Hematopoietic multipotent progenitor cell treated with erythropoietin and hydrocortisone succinate and interleukin-3 and kit ligand, for 15 days (in vitro differentiated cells): ENCODE measurements around the gene ACKR4.
"Not testable (repeated sequence)": the region's sequence is repeated elsewhere in the genome, so short reads cannot be mapped to it uniquely, and the experiment has no call there.

Source experiments
- DNase-seq: peaks from one replicate; pipeline ENCODE4 v3.0.0-alpha.2; 2015; ENCODE audit warnings: low spot score

ACKR4 gene

DNA sequence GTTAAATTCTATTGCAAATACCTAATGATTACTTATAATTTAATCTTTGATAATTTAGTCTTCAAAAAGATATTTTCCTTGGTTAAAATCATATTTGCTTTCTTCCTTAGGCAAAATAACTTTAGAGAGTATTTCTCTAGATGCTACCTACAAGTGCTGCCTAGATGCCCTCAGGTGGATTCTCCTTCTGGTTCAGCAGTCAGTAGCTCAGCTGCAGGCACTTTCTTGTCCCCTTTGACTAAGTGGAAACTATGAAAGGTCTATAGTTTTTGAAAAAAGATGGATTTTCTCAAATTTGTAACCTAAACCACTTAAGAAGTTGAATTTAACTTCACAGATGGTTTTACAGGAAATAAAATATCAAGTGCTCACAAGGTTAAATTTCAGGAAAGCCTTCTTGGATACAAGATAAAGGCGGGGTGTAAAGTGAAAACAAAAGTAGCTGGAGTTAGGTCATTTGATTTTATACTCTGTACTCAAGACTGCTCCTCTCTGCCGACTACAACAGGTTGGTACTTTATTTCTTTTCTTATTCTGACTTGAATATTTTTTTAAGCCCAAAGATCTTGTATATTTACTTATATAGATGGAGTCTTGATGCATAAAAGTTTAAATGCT is at the start of gene ACKR4:
Gene ACKR4, plus strand, starts transcription at position 455 of the 618 bp plus-strand sequence. CDS start 3,128 bp downstream, outside the sequence.
- DNase-seq, result no peak

DNA sequence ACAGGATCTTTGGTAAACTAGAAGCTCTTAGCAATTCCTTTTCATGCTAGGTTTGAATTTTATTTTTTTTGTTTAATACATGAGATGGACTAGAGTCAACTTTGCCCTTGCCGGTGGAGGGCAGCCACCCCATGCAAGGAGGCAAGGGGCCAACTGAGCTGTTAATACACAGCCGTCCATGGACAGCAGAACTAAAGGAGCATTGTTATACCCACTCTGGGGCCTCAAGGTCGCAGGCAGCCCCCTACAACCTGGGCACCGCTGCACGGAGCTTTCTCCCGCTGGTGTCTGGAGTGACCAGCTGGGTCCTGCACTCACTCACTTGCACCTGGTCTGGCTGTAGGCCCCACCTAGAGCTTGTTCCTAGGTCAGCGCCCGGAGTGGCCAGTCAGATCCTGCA is 47.9 kb upstream of the ACKR4 start:
- DNase-seq, result no peak

DNA sequence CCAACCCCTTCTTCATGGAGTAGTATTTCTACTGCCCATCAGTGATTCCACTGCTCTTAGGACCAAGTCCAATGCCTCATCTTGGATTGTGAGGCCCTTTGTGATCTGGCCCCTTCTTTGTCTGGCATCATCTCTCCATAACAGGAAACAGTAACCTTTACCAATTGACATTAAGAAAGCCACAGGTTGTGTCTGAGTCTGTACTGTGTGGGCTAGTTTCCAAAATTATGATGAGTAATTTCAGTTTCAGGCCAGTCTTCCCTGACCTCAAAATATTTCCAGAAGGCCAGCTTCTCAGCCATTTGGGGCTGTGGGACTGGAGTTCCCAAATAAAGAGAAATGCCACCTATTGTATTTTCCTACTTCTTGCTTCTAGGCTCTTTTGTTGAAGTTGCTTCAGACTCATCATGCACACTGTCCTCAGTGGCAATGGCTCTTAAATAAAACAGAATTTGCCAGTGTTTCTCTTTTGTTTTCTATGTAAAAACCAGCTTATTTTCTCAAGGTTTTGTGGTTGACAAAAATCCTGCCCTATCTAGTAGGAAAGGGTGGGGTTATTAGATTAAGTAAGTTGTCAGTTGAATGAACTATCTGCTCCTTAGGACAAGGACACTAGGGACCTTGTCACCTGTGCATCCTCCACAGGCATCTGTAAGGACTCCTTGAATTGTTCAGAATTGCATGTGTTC is 47.0 kb upstream of the ACKR4 start:
- no peak for DNase-seq

DNA sequence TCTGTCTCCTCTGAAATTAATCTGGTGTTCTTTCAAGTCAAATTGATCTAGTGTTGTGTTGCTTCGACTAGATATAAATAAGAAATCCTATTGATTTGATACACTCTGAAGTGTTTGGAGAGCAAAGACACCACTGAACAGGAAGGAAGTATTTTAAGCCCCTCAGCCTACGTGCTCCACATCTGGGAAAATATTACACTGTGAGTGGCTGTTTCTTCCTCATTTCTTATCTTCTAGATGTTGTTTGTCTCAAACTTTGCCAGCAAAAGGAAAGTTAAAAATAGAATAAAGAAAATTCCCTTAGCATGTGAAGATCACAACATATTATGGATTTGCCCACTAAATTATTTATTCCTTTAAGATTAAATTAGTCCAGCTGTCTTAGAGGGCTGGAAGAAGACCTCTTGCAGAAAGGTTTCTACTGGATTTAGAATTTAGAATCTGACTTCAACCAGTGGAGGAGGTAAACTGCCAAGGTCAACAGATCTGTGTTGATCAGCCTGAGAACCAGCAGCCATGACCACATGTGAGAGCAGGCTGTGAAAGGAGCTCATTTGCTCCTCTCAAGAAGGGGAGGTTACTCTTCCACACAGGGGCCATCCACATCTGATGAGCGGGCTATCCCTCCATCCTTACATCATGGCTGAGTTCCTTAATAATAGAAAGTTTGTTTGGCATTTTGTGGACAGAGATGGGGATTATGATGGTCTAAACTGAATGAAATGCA is 46.3 kb upstream of the ACKR4 start:
- DNase-seq, result no peak

DNA sequence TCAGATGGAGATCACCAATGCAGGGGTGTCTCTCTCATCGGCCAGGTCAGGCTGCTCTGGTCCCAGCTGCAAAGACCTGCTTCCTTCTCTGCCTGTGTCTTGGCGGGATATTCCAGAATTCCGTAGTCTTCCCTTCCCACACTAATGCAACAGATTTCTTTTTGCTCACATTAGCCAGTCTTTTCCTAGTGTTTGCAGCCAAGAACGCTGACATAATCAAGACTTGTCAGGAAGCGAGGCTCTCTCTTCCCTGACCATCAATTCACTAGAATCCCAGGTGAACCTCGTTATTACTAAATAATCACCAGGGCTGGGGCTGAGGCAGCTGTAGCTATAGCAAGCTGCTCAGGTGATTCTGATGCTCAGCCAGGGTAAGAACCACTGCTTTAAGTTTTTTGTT is 43.2 kb upstream of the ACKR4 start:
- DNase-seq, result no peak

DNA sequence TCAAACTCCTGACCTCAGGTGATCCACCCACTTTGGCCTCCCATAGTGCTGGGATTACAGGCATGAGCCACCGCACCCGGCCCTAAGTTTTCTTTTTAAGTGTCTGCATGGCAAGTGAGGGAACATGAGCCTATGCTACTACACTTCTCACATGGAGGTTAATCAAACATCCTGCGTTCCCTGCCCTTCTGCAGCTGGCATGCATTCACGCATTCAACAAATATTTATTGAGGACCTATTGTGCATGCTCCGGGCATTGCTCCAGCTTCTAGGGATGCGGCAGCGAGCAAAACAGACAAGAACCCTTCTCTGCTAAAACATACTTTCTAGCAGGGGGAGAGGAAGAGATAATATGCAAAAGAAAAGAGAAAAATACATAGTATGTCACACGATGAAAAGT is 42.6 kb upstream of the ACKR4 start:
- no peak for DNase-seq

DNA sequence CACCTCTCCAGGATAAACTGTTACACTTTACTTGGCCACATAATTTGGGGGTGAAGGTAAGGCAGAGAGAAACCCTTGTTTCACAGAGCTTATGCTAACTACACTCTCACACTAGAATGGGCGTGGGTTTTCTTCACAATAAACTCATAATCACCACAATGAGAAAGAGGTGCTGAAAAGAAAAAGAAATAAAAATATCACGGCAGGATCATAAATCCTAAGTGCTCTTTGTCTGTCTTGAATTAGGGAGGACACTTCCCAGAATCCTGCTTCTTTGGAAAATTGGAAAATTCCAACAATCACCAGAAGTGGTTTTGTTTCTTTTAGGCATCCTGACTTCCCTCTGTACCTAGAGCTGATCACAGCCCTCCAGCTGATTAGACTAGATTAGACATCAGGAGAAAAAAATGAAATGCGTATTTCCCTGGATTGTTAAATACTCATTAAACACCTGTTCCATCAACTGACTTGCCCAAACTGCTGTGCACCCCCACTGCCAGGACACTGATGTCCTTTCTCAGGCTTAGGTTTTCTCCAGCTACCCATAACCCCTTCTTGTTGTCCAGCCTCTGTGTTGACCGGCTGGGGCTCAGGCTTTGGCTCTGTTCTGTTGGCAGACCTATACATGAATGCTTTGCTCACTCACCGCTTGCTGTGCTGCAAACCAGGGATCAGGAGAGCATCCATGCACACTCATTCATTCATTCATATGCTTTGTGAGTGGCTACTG is 41.6 kb upstream of the ACKR4 start:
- no peak for DNase-seq

DNA sequence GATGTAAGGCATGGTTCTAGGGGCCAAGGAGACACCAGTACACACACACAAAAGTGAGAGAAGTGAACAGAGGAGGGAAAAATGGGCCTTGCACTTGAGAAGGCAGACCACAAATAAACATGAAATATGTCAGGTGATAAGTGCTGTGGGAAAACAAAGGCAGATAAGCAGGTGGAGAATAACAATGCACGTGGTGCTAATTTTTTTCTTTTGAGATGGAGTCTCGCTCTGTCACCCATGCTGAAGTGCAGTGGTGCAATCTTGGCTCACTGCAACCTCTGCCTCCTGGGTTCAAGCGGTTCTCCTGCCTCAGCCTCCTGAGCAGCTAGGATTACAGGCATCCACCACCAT is 41.1 kb upstream of the ACKR4 start:
- DNase-seq, result not testable (repeated sequence)

DNA sequence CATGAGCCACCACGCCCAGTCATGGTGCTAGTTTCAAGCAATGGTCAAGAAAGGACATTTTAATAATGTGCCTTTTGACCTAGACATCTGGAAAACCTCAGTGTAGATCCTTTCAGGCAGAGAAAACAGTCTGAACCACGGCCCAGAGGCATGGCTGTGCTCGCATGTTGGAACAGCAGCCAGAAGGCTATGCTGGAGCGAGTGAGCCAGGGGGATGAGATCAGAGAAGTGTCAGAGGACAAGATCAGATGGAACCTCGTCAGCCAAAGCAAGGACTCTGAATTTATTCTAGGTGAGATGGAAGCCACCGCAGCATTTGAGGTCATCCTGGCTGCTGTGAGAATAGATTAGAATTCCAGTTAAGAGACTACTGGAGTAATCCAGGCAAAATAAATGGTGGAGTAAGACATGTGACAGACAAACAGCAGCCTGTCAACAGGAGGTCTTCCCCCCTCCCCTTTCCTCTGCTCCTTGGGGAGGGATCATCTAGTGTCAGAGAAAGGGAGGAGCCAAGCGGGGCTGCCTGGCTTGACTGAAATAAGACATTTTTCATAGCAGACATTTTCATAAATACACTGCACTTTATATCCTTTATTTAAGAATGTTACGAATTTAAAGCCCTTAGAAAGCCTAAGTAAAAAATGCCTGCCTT is 40.4 kb upstream of the ACKR4 start:
- no peak for DNase-seq

DNA sequence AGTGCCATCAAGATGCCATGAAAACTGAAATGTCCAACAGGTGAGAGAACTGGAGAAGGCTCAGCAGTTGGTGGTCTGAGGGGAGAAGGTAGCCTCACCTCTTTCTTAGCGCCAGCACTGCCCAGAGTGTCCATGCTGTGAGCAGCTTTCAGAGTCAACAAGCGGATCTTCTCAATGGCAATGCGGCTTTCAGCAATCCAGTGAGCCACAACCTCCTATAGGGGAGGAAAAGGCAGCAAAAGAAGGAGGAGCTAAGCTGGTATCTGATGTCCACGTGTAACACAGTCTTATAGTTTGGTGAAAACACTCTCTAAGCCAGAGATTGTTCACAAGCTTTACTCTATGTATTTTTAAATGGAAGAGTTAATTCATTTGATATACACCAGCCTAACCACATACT is 36.1 kb upstream of the ACKR4 start:
- no peak for DNase-seq

DNA sequence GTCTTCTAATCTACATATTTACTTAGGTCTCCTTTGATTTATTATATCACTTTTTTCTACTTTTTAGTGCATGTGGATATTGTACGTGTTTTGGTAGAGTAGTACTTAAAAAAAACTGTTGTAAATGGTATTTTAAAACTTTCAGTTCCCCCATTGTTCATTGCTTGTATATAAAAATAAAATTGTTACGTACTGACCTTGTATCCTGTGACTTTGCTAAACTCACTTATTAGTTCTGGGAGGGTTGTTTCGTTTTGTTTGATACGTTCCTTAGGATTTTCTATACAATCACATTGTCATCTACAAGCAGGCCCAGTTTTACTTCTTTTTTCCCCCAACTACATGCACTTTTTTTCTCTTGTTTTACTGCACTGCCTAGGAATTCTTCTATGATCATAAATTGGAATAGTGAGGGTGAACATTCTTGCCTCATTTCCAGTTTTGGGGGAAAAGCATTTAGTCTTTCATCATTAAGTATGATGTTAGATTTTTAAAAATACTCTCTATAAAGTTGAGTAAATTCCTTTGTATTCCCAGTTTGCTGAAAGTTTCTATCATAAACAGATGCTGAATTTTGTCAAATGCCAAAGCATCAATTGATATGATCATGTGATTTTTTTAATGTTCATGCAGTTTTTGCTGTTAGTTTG is 33.5 kb upstream of the ACKR4 start:
- no peak for DNase-seq

DNA sequence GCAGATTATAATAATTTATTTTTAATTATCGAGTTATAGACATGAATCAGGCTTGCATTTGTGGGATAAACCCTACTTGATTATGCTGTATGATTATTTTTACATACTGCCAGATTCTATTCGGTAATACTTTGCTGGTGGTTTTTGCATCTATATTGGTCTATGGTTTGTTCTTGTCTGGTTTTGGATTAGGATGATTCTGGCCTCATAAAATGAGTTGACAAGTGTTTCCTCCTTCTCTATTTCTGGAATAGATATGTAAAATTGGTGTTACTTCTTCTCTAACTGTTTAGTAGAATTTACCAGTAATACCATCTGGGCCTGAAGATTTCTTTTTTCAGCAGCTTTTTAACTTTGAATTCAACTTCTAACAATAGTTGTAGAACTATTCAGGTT is 33.0 kb upstream of the ACKR4 start:
- no peak for DNase-seq

DNA sequence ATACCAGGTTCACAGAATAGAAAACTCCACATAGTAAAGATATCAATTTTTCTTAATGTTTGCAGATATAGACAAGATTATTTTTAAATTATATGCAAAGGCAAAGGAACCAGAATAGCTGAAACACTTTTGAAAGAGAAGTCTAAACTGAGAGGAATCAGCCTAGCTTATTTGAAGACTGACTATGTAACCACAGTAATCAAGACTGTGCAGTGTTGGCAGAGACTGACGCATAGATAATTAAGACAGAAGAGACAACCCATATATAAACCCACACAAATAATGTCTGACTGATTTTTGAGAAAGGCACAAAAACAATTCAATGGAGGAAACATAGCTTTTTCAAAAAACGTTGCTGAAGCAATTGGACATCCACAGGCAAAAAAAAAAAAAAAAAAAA is 28.6 kb upstream of the ACKR4 start:
- DNase-seq, result no peak

DNA sequence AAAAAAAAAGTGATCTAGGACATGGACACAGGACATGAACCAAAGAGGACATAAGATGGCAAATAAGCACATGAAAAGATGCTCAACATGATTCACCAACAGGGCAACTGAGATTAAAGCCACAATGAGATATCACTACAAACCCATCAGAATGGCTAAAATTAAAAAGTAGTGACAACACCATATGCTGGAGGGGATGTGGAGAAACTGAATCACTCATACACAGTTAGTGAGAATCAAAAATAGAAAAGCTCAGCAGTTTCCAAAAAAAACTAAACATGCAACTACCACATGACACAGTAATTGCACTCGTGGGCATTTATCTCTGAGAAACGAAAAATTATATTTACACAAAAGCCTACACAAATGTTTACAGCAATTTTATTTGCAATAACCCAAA is 27.9 kb upstream of the ACKR4 start:
- no peak for DNase-seq

DNA sequence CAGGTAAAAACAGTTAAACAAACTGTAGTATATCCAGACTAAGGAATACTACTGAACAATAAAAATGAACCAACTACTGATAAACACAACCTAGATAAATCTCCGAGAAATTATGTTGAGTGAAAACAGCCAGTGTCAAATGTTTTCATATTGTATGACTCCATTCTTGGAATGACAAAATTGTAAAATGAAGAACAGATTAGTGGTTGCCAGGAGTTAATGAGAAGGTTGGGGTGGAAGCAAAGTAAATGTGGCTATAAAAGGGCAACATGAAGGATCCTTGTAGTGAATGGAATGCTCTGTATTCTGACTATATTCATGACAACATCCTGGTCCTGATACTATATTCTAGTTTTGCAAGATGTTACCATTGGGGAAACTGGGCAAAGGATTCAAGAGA is 27.5 kb upstream of the ACKR4 start:
- no peak for DNase-seq

DNA sequence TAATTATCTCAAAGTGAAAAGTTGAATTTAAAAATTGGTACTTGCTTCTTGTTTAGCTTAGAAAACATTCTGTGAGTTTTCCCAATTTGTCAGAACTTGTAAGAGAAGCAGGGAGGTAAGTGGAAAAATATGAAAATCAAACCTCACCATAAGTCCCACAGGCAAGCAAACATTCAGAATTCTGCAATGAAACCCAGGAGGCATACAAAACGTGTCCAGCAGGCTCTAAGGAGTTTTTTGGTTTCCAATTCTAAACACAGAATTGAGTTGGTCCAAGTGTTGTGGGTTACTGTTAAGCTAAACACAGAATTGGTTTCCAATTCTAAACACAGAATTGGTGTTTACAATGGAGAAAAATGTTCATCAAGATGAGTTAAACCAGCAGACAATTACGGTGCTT is 27.1 kb upstream of the ACKR4 start:
- DNase-seq, result no peak

DNA sequence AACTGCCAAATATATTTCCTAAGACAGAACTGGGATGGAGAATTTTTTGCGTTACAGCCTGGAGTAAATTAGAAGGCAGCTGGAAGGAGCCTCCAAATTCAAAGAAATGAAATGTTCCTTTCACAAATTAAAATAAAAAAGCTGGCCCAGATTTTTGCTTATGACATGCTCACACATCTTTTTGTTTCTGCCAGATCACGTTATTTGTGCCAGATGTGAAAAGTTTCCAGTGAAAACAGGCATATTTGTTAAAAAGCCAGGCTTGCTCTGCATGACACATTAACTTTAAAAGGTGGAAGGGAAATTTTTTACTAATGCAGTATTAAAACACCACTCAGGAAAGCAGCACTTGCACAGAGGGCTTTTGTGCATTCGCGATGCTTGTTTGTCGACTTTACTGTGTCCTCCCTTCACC is 23.3 kb upstream of the ACKR4 start:
- DNase-seq, result no peak

DNA sequence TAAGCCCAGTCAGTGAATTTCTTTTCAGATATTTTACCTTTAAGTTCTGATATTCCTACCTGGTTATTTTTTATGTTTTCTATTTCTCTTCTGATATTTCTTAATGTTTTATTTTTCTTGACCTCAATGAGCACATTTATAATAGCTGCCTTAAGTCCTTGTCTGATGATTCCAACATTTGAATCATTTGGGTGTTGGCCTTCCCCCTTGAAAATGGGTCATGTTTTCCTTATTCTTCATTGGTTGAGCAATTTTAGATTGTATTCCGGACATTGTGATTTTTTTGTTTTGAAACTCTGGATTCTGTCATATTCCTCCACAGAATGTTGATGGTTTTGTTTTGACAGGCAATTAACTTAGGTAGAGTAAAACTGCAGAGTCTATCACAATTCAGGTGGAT is 9.7 kb upstream of the ACKR4 start:
- no peak for DNase-seq

DNA sequence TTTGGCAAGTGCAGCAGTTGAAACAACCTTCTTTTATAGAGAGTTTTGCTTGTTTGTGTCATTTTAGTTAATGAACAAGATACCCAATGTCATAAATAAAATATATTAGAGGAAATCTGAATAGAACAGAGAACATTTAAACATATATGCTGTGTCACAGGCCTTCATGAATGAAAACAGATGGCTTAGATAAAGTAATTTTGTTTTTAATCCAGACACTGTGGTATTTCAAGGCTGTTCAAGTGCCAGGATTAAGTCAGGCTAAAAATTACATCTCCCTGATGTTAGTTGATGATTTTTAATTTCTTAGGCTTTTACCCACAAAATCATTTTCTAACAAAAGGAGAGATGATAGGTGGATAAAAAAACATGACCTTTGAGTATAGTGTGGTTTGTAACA is 4.9 kb upstream of the ACKR4 start:
- DNase-seq, result no peak

DNA sequence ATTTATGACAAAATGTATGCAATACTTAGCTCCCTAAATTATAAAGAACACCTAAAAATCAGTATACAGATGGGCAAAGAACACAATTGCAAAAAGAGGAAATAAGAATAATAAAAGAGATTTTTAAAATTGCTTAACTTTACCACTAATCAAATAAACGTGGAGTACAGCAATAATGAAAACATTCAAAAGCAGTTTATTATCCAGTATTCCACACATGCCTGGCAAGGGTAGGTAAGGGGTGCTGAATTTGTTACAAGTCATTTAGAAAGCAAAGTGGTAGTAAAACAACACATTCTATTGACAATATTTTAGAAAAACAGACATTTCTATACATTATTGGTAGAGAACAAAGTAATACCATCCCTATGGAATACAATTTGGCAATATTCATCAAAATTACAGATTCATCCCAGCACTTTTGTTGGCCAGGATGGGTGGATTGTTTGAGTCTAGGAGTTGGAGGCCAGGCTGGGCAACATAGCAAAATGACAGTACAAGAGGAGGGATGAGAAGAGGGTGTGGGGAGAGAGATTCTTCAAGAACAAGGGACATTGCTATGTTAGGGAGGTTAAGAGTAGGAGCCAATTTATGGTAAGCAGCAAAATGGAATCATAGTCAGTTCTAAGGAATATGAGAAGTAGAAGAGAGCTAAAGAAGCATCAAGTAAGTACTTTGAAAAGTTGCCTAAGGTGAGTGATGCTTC is 3.7 kb upstream of the ACKR4 start:
- no peak for DNase-seq

DNA sequence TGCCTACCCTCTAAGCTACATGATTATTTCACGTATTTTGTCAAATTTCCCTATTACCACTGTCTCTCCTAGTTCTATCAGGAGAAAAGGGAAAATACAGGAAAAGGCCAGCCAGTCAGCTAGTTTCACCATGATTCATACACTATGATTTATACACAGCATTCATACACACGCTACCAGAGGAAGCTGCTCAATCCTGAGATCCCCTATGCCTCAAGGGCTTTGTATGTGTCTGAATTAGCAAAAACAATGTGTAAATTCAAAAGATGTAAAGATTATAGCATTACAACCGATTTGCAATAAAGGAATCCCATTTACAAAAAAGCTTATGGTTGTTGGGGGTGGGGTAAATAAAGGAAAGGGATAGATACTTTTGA is 3.1 kb upstream of the ACKR4 start:
- DNase-seq, result no peak
